Neuronal stem cell (in vitro differentiated cells): Measurements from ENCODE around the gene FZD2.
"Not testable (repeated sequence)": the region's sequence is repeated elsewhere in the genome, so short reads cannot be mapped to it uniquely, and the experiment has no call there.

Source experiments
- DNase-seq: peaks from one replicate; pipeline ENCODE4 v3.0.0-alpha.2; 2013; ENCODE audit warnings: low spot score
- H2AFZ ChIP-seq: one replicate; pipeline ENCODE4 v1.6.1; 2013; ENCODE audit warnings: mild to moderate bottlenecking, low read length, inconsistent platforms
- H2AK5ac ChIP-seq: 2 replicates; pipeline ENCODE4 v1.6.1; 2013; ENCODE audit warnings: low read depth, mild to moderate bottlenecking, inconsistent platforms, low read length, moderate library complexity, mixed read lengths
- H2BK120ac ChIP-seq: 2 replicates; pipeline ENCODE4 v1.6.1; 2013; ENCODE audit warnings: low read depth, mild to moderate bottlenecking, inconsistent platforms, low read length, moderate library complexity, mixed read lengths
- H2BK12ac ChIP-seq: one replicate; pipeline ENCODE4 v1.6.1; 2013; ENCODE audit warnings: low read length, inconsistent platforms
- H2BK15ac ChIP-seq: 2 replicates; pipeline ENCODE4 v1.6.1; 2013; ENCODE audit warnings: mild to moderate bottlenecking, low read length, inconsistent platforms, mixed read lengths
- H2BK5ac ChIP-seq: one replicate; pipeline ENCODE4 v1.6.1; 2013; ENCODE audit warnings: inconsistent platforms, mild to moderate bottlenecking, low read length, moderate library complexity
- H3K14ac ChIP-seq: one replicate; pipeline ENCODE4 v1.6.1; 2013; ENCODE audit warnings: low read length, inconsistent platforms
- H3K18ac ChIP-seq: 2 replicates; pipeline ENCODE4 v1.6.1; 2013; ENCODE audit warnings: low read length, inconsistent platforms
- H3K23ac ChIP-seq: 2 replicates; pipeline ENCODE4 v1.6.1; 2013; ENCODE audit warnings: low read depth, mild to moderate bottlenecking, mixed read lengths, low read length, inconsistent platforms; ENCODE audit not compliant: poor library complexity
- H3K27ac ChIP-seq: replicated peaks from 3 replicates; pipeline ENCODE4 v1.5.1; 2013; ENCODE audit warnings: low read length, inconsistent platforms
- H3K27me3 ChIP-seq, 3 experiments: 2 replicates each; pipeline ENCODE4 v1.6.1; 2013; ENCODE audit warnings: low read length in 3 of 3, mild to moderate bottlenecking in 2 of 3, inconsistent platforms in 1 of 3, low read depth in 1 of 3, mixed read lengths in 1 of 3, moderate library complexity in 1 of 3; ENCODE audit not compliant: control insufficient read depth in 3 of 3, insufficient read depth in 3 of 3
- H3K36me3 ChIP-seq, 2 donors: replicated peaks in 1 of 2; 2 replicates each; pipeline ENCODE4 v1.6.1; 2013; ENCODE audit warnings: low read length in 2 of 2; ENCODE audit not compliant: control insufficient read depth in 2 of 2, insufficient read depth in 2 of 2
- H3K4ac ChIP-seq: 2 replicates; pipeline ENCODE4 v1.6.1; 2013; ENCODE audit warnings: inconsistent platforms, mild to moderate bottlenecking, low read length, moderate library complexity
- H3K4me1 ChIP-seq, 2 donors: 1 replicate in 1 of 2; 2 replicates in 1 of 2; pipeline ENCODE4 v1.6.1; 2013; ENCODE audit warnings: low read length in 2 of 2, low read depth in 1 of 2; ENCODE audit not compliant: control insufficient read depth in 2 of 2, insufficient read depth in 1 of 2
- H3K4me2 ChIP-seq: one replicate; pipeline ENCODE4 v1.6.1; 2013; ENCODE audit warnings: mild to moderate bottlenecking, low read length, inconsistent platforms; ENCODE audit not compliant: insufficient read depth, poor library complexity, severe bottlenecking
- H3K4me3 ChIP-seq, 2 donors: 2 replicates each; pipeline ENCODE4 v1.5.1; 2013; ENCODE audit warnings: low read length in 2 of 2, mild to moderate bottlenecking in 2 of 2, inconsistent platforms in 1 of 2, moderate library complexity in 1 of 2
- H3K79me1 ChIP-seq: one replicate; pipeline ENCODE4 v1.6.1; 2013; ENCODE audit warnings: low read depth, mild to moderate bottlenecking, inconsistent platforms, low read length, moderate library complexity
- H3K9ac ChIP-seq: one replicate; pipeline ENCODE4 v1.6.1; 2013; ENCODE audit warnings: mild to moderate bottlenecking, low read depth, low read length, inconsistent platforms; ENCODE audit not compliant: poor library complexity
- H3K9me3 ChIP-seq, 2 donors: replicated peaks in 1 of 2; 2 replicates each; pipeline versions ENCODE3 to v1.6.1; 2013; ENCODE audit warnings: low read length in 2 of 2, mild to moderate bottlenecking in 2 of 2, inconsistent platforms in 1 of 2, low read depth in 1 of 2, mixed read lengths in 1 of 2, moderate library complexity in 1 of 2; ENCODE audit not compliant: control insufficient read depth in 2 of 2, insufficient read depth in 1 of 2
- H4K8ac ChIP-seq: one replicate; pipeline ENCODE4 v1.6.1; 2013; ENCODE audit warnings: low read depth, mild to moderate bottlenecking, inconsistent platforms, low read length, moderate library complexity
- H4K91ac ChIP-seq: one replicate; pipeline ENCODE4 v1.6.1; 2013; ENCODE audit warnings: low read length, low read depth, mild to moderate bottlenecking, inconsistent platforms; ENCODE audit not compliant: poor library complexity
- WGBS, 2 donors: extraction: QIAGEN DNeasy Blood & Tissue Kit; methylation state at CpG; one replicate each; pipeline ENCODE4 v1.1.7; 2013; ENCODE audit warnings: missing lambda C conversion rate in 2 of 2, mixed read lengths in 1 of 2; ENCODE audit not compliant: insufficient read length in 2 of 2, insufficient replicate concordance in 1 of 2; ENCODE audit errors: extremely low coverage in 2 of 2; 5-methylcytosine and 5-hydroxymethylcytosine counted together

Gene FZD2

GRCh38 chr17:44537922-44538321, 19.4 kb upstream of the FZD2 start:
- DNase-seq, H3K9me3 ChIP-seq, H4K8ac ChIP-seq, H2AFZ ChIP-seq, H3K27ac ChIP-seq, H2BK12ac ChIP-seq, H3K27me3 ChIP-seq, H3K36me3 ChIP-seq, H3K18ac ChIP-seq, H3K4me3 ChIP-seq, H2BK120ac ChIP-seq, H3K4me2 ChIP-seq, H3K4ac ChIP-seq, H3K14ac ChIP-seq, H3K23ac ChIP-seq, H3K79me1 ChIP-seq, H3K9ac ChIP-seq, H4K91ac ChIP-seq: not testable (repeated sequence)
- H2BK15ac ChIP-seq, result peak overlapping the region; percentile 91
- H2AK5ac ChIP-seq, result peak overlapping the region; percentile 87
- peak overlapping the region; percentile 19 for H2BK5ac ChIP-seq
- WGBS, 2 donors, result no CpG with 5 or more reads among the region's 3 CpGs
- peaks cover 42 to 43% of the 10 kb centered on the region in 2 donors for H3K4me1 ChIP-seq

GRCh38 chr17:44539673-44540072, 17.6 kb upstream of the FZD2 start:
- H2AFZ ChIP-seq, result peak overlapping the region; percentile 13
- DNase-seq, result peak; percentile 84
- no peak overlapping the region for H3K4me3 ChIP-seq
- H2BK120ac ChIP-seq, result no peak overlapping the region
- no peak overlapping the region for H2BK5ac ChIP-seq
- H3K27ac ChIP-seq, result peak overlapping the region; percentile 94
- H3K27me3 ChIP-seq, result no peaks in the 10 kb centered on the region
- no peak overlapping the region for H4K91ac ChIP-seq
- H3K79me1 ChIP-seq, result no peaks in the 10 kb centered on the region
- no CpG with 5 or more reads among the region's 15 CpGs for WGBS, 2 donors
- no peak overlapping the region for H4K8ac ChIP-seq
- H3K4ac ChIP-seq, result no peak overlapping the region
- no peak overlapping the region for H2BK15ac ChIP-seq
- no peaks in the 10 kb centered on the region for H3K36me3 ChIP-seq
- no peak overlapping the region for H3K23ac ChIP-seq
- H2AK5ac ChIP-seq, result no peak overlapping the region
- peak overlapping the region; percentile 45 for H3K4me2 ChIP-seq
- no peak overlapping the region for H3K9ac ChIP-seq
- no peak overlapping the region for H2BK12ac ChIP-seq
- peak overlapping the region; percentile 44 for H3K18ac ChIP-seq
- no peak overlapping the region for H3K14ac ChIP-seq
- no peaks in the 10 kb centered on the region for H3K9me3 ChIP-seq
- peaks cover 47 to 56% of the 10 kb centered on the region in 2 donors for H3K4me1 ChIP-seq

- no peak overlapping the region for H3K14ac ChIP-seq
- peak overlapping the region; percentile 71 for H2BK5ac ChIP-seq
- H3K9ac ChIP-seq, result peak overlapping the region; percentile 32
- no peaks in the 10 kb centered on the region for H3K27me3 ChIP-seq
- peak overlapping the region; percentile 28 for H3K4ac ChIP-seq
- H2AFZ ChIP-seq, result peak overlapping the region; percentile 13
- H3K9me3 ChIP-seq, result no peaks in the 10 kb centered on the region
- no peak overlapping the region for H2BK15ac ChIP-seq
- H3K4me3 ChIP-seq, result no peak overlapping the region
- peak overlapping the region; percentile 33 for H2AK5ac ChIP-seq
- no peak for DNase-seq
- H3K23ac ChIP-seq, result no peak overlapping the region
- H3K79me1 ChIP-seq, result no peaks in the 10 kb centered on the region
- no peak overlapping the region for H4K8ac ChIP-seq
- H2BK120ac ChIP-seq, result peak overlapping the region; percentile 78
- peak overlapping the region; percentile 94 for H3K27ac ChIP-seq
- no peak overlapping the region for H4K91ac ChIP-seq
- H3K4me1 ChIP-seq, result peaks cover 50 to 59% of the 10 kb centered on the region in 2 donors
- H3K4me2 ChIP-seq, result peak overlapping the region; percentile 45
- no peak overlapping the region for H2BK12ac ChIP-seq
- H3K36me3 ChIP-seq, result no peaks in the 10 kb centered on the region
- H3K18ac ChIP-seq, result peak overlapping the region; percentile 81
- no CpG with 5 or more reads among the region's 11 CpGs for WGBS, 2 donors
These were observed 16.8 kb upstream of the FZD2 start for GRCh38 chr17:44540246-44541084.

- Histone ChIP-seq H2BK5ac (peak overlapping the region; percentile 97), H2BK12ac (peak overlapping the region; percentile 87), H3K4me3 (no peak overlapping the region), H3K18ac (peak overlapping the region; percentile 97), H4K91ac (peak overlapping the region; percentile 48), H3K79me1 (no peaks in the 10 kb centered on the region), H2AK5ac (peak overlapping the region; percentile 77), H3K27ac (peak overlapping the region; percentile 86), H3K9me3 (no peaks in the 10 kb centered on the region), H3K9ac (no peak overlapping the region), H3K27me3 (no peaks in the 10 kb centered on the region), H3K36me3 (no peaks in the 10 kb centered on the region), H2AFZ (no peak overlapping the region), H3K23ac (peak overlapping the region; percentile 34), H2BK15ac (peak overlapping the region; percentile 63), H4K8ac (no peak overlapping the region), H2BK120ac (peak overlapping the region; percentile 97), H3K4ac (no peak overlapping the region), H3K14ac (peak overlapping the region; percentile 85), H3K4me2 (peak overlapping the region; percentile 43), H3K4me1 (peaks cover 44 to 50% of the 10 kb centered on the region in 2 donors)
- no peak for DNase-seq
- WGBS, 2 donors, result no CpG with 5 or more reads among the region's 8 CpGs
These were observed 15.3 kb upstream of the FZD2 start for GRCh38 chr17:44541884-44542581.
